HG02970 (cell line): ENCODE measurements around the gene CCDC148.

Experiments used
- ATAC-seq: cut with Tn5 transposase; IDR thresholded peaks from one replicate; pipeline ENCODE4 v1.9.1; 2021; ENCODE audit warnings: mild to moderate bottlenecking, moderate library complexity, moderate number of reproducible peaks; ENCODE audit not compliant: unreplicated experiment, low FRiP score

Gene CCDC148

GRCh38 chr2:158134655-158135054 is 321.9 kb downstream of the CCDC148 start:
- no peak for ATAC-seq

GRCh38 chr2:158134055-158134454 is 322.5 kb downstream of the CCDC148 start:
- ATAC-seq, result no peak

- ATAC-seq, result no peak
Observed at GRCh38 chr2:158131919-158132566, 324.5 kb downstream of the CCDC148 start.

DNA sequence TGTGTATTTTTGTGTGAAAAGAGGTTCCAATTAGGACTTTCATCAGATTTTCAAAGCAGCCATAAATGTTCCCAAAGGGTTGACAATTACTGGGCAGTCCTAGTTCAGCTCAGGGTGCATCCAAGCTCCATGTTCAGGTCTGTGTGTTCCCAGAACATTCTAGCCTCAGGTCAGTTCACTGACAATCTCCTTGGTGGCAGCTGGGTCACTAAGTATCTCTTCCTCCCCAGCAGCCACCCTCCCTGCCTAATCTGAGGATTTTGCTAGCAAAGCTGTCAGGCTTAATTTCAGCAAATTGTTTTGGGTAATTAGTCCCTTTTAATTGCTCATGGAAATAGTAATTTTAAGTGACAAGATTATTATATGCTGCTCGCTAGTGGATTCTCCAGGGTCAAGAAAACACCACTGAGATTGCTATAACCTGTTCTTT is 325.1 kb downstream of the CCDC148 start:
- no peak for ATAC-seq

- no peak for ATAC-seq
Observed at GRCh38 chr2:158130832-158131473, 325.6 kb downstream of the CCDC148 start.

- ATAC-seq, result no peak
Observed at GRCh38 chr2:158129037-158129436, 327.5 kb downstream of the CCDC148 start.

DNA sequence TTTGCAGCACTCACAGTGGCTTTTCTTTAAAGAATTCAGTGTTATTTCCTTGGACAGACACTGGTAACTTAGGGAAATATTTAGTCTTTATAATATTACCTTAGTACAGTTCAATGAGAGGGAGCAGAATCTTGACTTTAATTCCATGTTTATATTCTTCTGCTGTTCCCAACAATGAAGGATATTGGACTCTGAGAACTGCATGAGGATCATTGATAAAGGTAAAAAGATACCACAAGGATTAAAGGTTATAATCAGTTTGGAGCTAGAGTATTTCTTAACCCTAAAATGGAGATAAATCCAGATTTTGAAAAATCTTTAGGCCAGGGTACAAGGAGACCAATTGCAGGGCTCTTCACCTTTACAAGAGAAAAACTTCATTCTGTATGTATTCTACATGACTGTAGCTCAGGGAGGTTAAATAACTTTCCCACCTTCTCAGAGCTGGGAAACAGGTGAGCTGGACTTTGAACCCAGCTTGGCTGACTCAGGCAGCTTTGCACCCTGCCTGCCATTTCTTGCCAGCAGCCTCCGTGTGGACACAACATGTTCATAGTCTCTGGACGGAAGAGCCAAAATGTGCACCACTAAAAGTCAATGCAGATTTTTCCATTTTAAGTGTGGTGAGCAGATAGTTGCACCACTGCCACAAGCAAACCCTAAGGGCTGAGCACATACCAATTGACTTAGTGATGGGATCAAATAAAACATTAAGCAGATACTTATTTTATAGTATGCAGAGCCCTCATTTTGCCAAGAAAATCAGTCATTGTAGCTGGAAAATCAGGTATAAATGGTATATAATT is 328.2 kb downstream of the CCDC148 start:
- ATAC-seq, result no peak

DNA sequence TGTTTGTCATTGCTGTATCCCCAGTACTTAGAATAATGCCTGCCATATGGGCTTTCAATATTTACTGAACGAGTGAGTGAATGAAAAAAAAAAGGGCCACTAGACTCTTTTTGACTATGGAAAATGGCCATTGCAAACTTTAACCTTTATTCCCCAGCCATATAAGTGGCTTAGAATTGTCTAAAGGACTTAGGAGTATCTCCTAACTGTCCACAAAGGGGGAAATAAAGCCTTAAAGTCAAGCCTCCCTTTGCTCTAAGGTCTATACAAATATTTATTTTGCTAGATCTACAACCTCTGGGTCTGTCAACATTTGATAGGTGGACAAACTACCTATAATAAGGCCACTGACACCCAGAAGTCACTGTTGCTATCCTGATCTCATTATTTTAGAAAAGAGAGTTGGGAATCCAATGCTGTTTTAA is 329.2 kb downstream of the CCDC148 start:
- ATAC-seq, result no peak

GRCh38 chr2:158125756-158126498 is 330.6 kb downstream of the CCDC148 start:
- ATAC-seq, result no peak

DNA sequence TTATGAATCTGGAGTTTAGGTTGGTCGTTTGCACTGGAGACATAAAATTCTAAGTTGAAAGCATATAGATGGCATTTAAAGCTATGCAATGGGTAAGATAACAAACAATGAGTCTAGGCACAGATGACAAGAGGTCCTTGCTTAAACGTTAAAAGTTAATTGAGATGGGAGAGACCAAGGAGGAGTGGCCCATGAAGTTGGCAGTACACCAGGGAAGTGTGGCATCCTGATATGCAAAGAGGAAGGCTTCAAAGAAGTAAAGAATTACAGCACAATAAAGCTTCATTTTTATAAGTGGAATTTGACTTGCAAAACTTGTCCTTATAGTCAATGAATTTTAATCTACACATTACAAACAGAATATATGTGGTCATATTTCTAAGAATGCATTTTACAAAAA is 331.7 kb downstream of the CCDC148 start:
- ATAC-seq, result no peak
